Uterus (tissue), 2 donors: ENCODE data around the gene TP53I3.

Source experiments
- CTCF ChIP-seq, 4 experiments: fragments of 200-600 bp in 2 of 4; fragments of 450-650 bp in 2 of 4; sonication (generic) in 2 of 4; IDR thresholded peaks; one replicate each; pipeline ENCODE4 v1.5.1; 2016 to 2019; ENCODE audit warnings: antibody characterized with exemption in 4 of 4, mild to moderate bottlenecking in 2 of 4, moderate library complexity in 1 of 4
- POLR2A ChIP-seq, 2 donors: fragments of 450-650 bp; IDR thresholded peaks; one replicate each; pipeline ENCODE4 v1.6.1; 2016; ENCODE audit warnings: antibody characterized with exemption in 2 of 2, mild to moderate bottlenecking in 1 of 2, moderate library complexity in 1 of 2

- TF ChIP-seq CTCF (IDR thresholded peaks at IDR 0.05) = no peak
- TF ChIP-seq POLR2A (IDR thresholded peaks at IDR 0.05) = peak; percentile 56 to 75
These were observed 37.5 kb downstream of the TP53I3 start, which contains the start of gene WDCP for GRCh38 chr2:24046930-24047702.
